Coronary artery (tissue), 2 donors: ENCODE measurements around the gene PPHLN1.
"Not testable (repeated sequence)": the region's sequence is repeated elsewhere in the genome, so short reads cannot be mapped to it uniquely, and the experiment has no call there.

Experiments
- DNase-seq: peaks from one replicate; pipeline ENCODE4 v3.0.0-alpha.2; 2017; ENCODE audit warnings: low spot score
- H3K27ac ChIP-seq, 2 donors: fragments of 200-600 bp; sonication (generic); one replicate each; pipeline ENCODE4 v1.5.1; 2016 to 2019
- H3K4me3 ChIP-seq: fragments of 200-600 bp; sonication (generic); 2 replicates; pipeline ENCODE4 v1.5.1; 2016; ENCODE audit warnings: mild to moderate bottlenecking, moderate library complexity
- CTCF ChIP-seq: fragments of 200-600 bp; sonication (generic); IDR thresholded peaks from one replicate; pipeline ENCODE4 v1.5.1; 2019; ENCODE audit warnings: antibody characterized with exemption

PPHLN1 gene

DNA sequence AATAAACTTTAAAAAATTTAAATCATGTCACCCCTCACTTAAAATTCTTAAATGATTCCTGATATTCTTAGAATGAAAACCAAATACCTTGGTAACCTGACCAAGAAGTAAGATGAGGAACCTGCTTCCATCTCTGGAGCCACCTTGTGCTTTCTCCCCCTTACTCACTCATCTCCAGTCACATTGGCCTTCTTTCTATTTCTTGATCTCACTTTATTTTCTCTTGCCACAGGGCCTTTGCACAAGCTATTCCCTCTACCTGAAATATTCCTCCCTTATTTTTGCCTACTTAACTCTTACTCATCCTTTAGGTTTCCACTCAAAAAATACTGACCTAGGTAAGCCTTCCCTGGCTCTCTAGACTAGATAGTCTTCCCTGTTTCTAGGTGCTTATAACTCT is 5.2 kb upstream of the PPHLN1 start:
- no peak for TF ChIP-seq CTCF
- Histone ChIP-seq H3K27ac (no peak overlapping the region), H3K4me3 (no peak overlapping the region)
- DNase-seq, result no peak

DNA sequence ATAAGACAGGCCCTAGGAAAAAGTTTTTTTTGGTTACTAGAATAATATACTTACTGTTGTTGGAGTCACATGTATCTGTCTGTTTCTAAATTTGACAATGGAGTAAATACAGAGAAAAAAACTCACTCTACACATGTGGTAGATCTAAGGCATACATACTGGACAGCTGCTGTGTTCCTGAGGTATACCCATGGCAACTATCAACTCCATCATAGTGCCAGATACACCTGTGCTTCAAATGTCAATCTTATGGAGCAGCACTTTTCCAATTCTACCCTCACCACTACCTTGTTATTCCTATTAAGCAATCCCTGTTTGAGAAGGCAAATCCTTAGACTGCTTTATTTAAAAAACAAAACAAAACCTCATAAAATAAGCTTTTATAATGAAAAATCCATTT is 3.4 kb upstream of the PPHLN1 start:
- no peak for DNase-seq
- H3K27ac ChIP-seq, result no peak overlapping the region
- no peak for TF ChIP-seq CTCF
- no peak overlapping the region for H3K4me3 ChIP-seq

DNA sequence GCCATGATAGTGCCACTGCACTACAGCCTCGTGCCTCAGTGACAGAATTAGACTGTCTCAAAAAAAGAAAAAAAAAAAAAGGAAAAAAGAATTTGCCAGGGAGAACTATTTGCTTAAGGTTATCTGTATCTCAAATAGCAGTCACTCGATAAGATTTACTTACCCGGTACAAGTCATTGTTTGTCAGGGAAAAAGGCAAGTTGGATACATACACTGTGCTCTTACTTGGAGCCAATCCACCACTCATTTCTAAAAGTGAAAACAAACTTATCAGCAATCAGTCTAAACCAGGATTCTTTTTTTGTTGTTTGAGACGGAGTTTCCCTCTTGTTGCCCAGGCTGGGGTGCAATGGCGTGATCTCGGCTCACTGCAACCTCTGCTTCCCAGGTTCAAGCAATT is 2.1 kb upstream of the PPHLN1 start:
- TF ChIP-seq CTCF, result no peak
- Histone ChIP-seq H3K4me3 (no peak overlapping the region), H3K27ac (no peak overlapping the region)
- no peak for DNase-seq

- peak overlapping the region; percentile 86 for H3K4me3 ChIP-seq
- TF ChIP-seq CTCF, result no peak
- DNase-seq, result no peak
- peak overlapping the region; percentile 86 to 92 for H3K27ac ChIP-seq
Measured at GRCh38 chr12:42325326-42325652, 678 bp upstream of the PPHLN1 start.

- TF ChIP-seq CTCF, result no peak
- Histone ChIP-seq H3K27ac (peak overlapping the region; percentile 86 to 92), H3K4me3 (peak overlapping the region; percentile 86)
- DNase-seq, result no peak
Measured at GRCh38 chr12:42326541-42327226, 717 bp downstream of the PPHLN1 start.

- DNase-seq, result no peak
- Histone ChIP-seq H3K4me3 (peak overlapping the region; percentile 86), H3K27ac (no peak overlapping the region)
- TF ChIP-seq CTCF, result no peak
Measured at GRCh38 chr12:42327227-42327590, 1.2 kb downstream of the PPHLN1 start.

DNA sequence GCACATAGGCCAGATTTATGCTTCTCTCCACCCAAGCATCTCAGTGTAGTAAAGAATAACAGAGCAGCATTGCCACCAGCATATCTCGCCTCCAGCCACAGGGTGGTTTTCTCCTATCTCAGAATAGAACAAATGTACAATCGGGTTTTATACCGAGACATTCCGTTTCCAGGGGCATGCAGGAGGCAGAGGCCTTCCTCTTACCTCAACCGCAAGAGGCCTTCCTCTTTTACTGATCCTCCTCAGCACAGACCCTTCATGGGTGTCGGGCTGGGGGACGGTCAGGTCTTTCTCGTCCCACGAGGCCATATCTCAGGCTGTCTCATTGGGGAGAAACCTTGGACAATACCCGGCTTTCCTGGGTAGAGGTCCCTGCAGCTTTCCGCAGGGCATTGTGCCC is 4.1 kb downstream of the PPHLN1 start:
- DNase-seq, H3K27ac ChIP-seq, H3K4me3 ChIP-seq: not testable (repeated sequence)
